ENCODE data around the gene RPS6KC1.
"Not testable (repeated sequence)": the region's sequence is repeated elsewhere in the genome, so short reads cannot be mapped to it uniquely, and the experiment has no call there.

RPS6KC1 gene

DNA sequence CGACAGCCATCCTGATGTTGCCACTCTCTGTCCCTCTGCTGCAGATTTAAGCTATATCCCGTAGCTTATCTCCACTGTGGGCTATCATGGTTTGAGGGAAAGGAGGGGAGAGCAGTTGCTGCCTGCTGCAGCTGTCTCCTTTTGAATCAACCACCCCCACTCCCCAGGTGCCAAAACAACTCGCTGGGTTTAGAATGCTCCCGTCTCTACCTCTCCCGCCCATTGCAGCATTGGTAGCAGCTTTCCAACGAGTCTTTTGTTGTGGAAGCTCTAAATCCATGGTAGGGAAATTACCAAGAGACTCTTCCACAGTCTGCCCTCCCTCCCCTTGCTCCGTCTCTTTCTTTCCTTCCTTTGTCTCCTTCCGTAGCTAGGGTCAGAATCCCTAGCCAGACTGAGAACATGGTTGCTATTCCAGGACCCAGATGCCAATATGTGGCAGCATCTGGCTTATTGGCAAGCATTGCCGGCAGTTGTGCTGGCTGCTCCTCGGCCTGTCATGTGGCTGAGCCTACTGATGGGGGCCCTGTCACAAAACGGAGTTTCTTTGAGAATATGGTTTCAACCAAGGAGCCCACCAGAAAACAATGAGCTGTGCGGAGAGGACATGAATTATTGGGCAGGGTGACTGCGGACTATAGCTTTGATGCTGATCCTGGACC lies 230.7 kb downstream of the RPS6KC1 start:
- DNase-seq (ENCODE audit: low spot score), result no peak

DNA sequence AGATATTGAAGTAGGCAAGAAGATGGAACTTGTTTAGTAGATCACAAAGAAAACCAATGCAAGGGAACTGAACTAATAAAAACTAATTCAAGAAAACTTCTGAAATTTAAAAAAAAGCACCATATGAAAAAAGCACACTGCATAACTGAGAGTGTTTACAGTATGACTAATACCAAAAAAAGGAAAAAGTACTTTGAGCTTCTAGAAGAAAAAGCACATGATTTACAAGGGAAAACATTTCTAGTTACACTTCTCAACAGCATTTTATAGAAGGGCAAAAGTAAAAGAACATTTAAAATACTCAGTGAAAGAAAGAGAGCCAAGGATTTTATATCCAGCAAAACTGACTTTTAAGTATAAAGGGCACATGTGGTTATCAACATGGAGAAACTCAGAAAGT lies 233.6 kb downstream of the RPS6KC1 start:
- DNase-seq (ENCODE audit: low spot score), result no peak

DNA sequence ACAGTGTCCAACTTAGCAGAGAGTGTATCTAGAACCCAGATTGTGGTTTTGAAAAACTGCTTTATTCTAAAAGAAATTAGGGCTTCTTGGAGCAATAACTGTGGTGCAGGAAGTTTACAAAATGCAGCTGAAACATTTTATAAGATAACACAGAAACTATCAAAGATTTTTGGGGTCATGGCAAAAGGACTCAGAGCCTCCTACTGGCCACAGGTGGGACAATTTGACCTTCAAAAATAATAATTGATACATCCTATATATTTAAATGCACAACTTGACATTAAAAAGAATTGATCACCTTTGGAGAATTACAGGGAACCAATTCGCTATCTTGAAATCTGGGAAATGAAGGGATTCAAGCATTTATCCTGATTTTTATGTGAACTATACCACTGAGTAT lies 235.2 kb downstream of the RPS6KC1 start:
- no peak for DNase-seq (ENCODE audit: low spot score)

DNA sequence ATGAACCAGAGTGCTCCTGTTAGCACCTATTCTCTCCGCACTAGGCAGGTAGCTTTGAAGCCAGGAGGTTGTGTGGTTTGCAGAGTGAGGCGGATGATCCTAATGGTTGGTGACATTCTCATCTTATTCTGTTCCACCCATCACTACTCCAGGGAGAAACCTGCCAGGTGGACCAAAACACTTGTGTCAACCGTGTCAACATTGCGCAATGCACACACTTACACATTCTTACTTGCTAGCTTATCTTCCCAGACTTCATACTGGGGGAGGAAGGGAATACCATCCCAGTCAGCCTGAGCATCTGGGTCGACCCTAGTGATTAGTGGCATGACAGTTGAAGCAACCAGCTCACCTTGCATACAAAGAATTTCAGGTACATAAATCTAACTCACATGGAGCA lies 236.9 kb downstream of the RPS6KC1 start:
- DNase-seq (ENCODE audit: low spot score), result no peak

DNA sequence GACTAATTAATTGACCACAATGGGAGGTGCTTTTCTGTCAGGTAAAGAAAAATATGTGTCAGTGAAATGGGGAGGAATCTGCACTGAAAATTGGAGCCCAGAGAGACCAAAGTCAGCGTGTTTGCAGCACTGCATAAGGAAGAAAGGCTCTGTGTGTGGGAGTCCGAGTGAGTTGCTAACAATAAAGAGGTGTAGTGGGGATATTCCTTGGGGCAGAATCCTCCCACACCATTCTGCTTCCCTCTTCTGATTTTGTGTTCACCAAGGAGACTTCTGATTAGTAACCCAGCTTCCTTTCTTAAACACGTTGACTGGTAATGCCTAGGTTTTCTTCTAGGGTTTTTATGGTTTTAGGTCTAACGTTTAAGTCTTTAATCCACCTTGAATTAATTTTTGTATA lies 240.5 kb downstream of the RPS6KC1 start:
- no peak for DNase-seq (ENCODE audit: low spot score)

DNA sequence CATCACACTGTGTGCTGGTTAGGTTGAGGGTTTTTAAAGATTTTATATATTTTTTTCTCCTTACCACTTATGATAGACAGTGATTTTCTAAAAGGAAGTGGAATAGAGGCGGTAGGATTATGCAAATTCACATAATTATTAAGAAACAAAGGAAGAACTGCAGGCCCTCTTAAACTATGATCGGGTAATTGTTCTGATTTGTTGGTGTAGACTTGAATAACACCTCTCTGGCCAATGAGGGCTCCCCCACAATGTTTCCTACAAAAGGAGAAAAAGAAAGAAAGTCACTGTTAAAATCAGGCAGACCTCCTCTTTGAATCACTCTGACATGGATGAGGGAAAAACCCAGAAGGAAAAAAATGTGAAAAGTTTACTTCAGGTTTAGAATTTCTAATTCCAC lies 241.6 kb downstream of the RPS6KC1 start:
- no peak for DNase-seq (ENCODE audit: low spot score)

DNA sequence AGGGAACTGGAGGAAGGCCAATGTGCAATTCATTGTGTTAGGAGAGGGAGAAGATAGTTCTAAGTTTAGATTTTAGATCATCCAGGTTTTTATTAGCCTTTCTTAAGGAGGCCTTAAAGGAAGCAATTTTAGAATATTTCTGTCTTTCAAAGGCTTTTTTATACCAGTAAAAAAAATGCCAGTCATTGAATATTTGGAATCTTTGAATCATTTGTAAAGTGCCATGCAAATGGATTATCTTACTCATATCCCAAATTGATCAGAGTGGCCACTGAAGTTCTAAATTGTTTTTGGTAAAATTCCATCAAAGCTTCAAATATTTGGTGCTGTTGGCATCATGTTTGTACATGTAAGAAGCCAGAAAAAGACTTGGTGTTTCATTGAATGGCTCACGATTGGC lies 244.8 kb downstream of the RPS6KC1 start:
- no peak for DNase-seq (ENCODE audit: low spot score)

DNA sequence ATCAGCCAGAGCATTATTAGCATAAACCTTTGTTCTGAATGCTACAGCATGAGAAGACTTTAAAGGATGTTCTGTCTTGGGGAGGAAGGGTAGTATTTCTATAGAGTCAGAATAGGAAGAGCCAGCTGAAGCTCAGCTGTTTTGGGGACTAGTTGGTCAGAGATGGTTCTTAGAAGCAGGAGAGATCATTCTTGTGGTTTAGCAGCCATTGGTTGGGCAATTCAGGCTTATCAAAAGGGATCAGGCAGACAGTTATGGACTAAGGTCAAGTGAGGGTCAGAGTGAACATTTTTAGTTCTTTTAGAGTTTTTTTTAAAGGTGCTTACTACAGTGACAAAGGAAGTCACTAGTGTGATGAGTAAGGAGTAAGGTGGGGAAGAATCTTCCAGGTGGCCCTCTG lies 245.5 kb downstream of the RPS6KC1 start:
- no peak for DNase-seq (ENCODE audit: low spot score)

DNA sequence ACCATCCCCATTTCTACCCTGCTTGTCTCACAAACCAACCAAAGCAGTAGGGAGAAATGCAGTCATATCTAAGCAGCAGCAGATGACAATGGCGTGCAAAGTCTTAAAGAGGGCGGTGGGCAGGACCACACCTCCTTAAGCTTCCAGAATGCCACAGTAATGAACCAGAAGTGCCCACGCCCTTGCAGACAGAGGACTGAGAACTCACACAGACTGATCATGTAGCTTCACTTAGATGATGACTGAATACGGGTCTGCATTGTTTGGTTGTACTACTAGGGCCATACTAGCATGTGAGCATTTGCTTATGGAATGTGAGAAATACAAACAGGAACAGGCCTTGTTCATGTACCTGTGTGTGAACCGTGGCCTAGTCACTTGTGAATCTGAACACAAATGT lies 246.0 kb downstream of the RPS6KC1 start:
- no peak for DNase-seq (ENCODE audit: low spot score)

DNA sequence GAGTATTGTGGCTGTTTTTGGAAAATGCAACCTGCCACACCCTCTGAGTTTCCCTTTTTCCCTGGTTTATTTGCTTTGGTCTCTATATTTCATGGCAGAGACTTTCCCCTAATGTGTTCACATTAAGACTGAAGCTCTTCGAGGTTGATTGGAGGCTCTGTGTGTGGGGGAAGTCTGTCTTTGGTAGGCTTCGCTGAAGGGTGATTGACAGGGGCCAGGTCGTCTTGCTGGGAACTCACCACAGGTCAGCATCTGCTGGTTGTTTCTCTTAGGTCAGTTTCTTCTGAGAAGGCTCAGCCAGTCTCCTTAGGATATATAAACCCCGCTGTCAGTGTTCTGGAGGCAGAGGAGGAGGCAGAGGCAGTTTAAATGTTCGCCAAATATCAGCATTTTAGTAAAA lies 249.4 kb downstream of the RPS6KC1 start:
- no peak for DNase-seq (ENCODE audit: low spot score)

DNA sequence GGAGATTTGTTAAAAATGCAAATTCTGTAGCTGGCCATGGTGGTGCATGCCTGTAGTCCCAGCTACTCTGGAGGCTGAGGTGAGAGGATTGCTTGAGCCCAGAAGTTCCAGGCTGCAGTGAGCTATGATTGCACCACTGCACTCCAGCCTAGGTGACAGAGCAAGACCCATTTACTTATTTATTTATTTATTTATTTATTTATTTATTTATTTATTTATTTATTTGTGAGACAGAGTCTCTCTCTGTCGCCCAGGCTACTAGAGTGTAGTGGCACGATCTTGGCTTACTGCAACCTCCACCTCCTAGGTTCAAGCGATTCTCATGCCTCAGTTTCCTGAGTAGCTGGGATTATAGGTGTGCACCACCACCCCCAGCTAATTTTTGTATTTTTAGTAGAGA lies 250.5 kb downstream of the RPS6KC1 start:
- DNase-seq (ENCODE audit: low spot score), result not testable (repeated sequence)

DNA sequence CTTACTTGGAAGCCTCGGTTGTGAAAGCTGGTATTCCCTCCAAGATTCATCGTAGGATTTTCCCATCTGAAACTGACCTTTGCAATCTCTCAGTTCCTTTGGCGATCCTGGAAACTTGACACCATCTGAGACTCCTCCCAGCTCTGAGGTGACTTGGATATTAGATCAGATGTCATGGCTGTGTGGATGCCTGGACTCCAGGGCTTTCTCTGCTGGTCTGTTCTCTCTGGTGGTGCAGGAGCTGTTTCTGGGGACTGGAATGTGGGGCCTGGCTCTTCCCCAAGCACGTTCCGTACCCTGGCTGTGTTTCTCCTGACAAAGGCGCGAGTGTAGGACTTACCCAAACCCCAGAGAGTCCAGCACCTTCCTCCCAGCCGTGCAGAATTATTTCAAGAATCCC lies 252.2 kb downstream of the RPS6KC1 start:
- DNase-seq (ENCODE audit: low spot score), result no peak

DNA sequence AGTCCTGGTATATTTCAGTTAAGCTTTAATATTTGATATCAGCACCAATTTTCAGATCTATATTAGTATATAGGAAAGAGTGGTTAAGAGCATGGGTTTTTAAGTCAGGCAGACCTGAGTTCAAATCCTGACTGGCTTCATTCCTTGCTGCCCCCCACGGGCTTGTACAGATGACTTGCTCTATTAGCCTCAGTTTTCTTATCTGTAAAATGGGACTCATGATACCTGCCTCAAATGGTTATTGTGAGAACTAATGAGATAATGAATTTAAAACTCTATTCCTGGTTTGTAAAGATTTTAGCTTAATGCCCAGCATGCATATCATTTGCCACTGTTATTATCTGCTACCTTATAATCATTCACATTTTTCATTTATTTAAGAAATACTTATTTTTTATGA lies 264.5 kb downstream of the RPS6KC1 start:
- no peak for DNase-seq (ENCODE audit: low spot score)

DNA sequence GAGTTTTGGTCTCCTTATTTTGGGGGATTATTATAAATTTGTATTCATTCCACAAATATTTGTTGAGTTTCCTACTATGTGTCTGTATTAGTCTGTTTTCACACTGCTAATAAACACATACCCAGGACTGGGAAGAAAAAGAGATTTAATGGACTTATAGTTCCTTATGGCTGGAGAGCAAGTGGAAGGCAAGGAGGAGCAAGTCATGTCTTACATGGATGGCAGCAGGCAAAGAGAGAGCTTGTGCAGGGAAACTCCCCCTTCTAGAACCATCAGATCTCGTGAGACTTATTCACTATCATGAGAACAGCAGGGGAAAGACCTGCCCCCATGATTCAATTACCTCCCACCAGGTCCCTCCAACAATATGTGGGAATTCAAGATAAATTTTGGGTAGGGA lies 267.4 kb downstream of the RPS6KC1 start:
- not testable (repeated sequence) for DNase-seq (ENCODE audit: low spot score)

DNA sequence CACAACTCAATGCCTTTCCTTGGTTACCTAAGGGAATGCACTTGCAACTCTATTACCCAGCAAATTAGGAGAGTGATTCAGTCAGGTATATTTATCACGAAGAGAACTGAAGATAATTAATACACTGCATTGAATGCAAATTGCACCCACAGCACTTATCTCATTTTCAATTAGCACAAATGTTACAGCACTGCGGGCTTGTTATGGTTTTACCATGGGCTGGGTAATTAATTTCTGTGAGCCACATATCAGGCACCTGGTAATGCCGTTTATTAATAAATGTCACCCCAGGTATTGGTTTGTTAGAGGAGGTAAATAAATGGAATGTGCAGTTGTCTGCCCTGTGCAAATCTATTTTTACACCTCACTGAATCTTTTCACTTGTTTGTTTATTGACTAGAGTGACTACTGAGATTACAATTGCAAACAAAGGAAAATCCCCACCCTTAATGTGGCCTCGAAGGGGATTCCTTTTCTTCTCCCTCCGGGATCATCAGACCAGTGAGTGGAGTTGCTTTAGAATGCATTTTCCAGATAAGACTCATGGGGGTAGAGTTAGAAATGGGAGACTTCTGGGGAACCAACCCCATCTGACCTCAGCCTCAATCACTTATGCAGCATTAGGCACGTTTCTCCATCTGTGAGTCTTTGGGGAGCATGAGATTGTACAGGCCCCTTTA lies 269.3 kb downstream of the RPS6KC1 start:
- no peak for DNase-seq (ENCODE audit: low spot score)

Measured in cerebellar cortex (tissue), 1 donor.